ENCODE results near the gene NENF.

DNA sequence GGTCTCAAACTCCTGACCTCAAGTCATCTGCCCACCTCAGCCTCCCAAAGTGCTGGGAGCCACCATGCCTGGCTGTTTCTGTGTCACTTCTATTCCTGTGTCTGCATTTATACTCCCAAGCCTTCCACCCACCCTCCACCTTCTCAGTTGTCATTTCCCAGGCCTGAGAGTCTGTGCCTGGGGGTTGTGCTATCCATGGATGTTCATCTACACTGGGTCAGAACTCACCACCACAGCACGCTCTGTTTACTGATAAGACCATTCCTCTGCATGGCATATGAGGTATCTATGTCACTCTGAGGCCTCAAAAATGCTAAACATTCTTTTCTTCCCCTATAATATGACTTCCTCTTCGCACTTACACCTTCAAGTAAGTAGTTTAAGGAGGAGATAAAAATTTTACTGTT, 6.1 kb downstream of the NENF start:
- TF ChIP-seq, protein P1, sequence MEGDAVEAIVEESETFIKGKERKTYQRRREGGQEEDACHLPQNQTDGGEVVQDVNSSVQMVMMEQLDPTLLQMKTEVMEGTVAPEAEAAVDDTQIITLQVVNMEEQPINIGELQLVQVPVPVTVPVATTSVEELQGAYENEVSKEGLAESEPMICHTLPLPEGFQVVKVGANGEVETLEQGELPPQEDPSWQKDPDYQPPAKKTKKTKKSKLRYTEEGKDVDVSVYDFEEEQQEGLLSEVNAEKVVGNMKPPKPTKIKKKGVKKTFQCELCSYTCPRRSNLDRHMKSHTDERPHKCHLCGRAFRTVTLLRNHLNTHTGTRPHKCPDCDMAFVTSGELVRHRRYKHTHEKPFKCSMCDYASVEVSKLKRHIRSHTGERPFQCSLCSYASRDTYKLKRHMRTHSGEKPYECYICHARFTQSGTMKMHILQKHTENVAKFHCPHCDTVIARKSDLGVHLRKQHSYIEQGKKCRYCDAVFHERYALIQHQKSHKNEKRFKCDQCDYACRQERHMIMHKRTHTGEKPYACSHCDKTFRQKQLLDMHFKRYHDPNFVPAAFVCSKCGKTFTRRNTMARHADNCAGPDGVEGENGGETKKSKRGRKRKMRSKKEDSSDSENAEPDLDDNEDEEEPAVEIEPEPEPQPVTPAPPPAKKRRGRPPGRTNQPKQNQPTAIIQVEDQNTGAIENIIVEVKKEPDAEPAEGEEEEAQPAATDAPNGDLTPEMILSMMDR (IDR thresholded peaks at IDR 0.05) = no peak
- TF ChIP-seq POLR2A (IDR thresholded peaks at IDR 0.05) (no peak), POLR2AphosphoS5 (IDR thresholded peaks at IDR 0.05) (no peak)
